GM18868 (cell line): ENCODE results near the gene EXOSC1.
"Not testable (repeated sequence)": the region's sequence is repeated elsewhere in the genome, so short reads cannot be mapped to it uniquely, and the experiment has no call there.

Source experiments
- ATAC-seq: cut with Tn5 transposase; IDR thresholded peaks from one replicate; pipeline ENCODE4 v1.9.1; 2021; ENCODE audit warnings: mild to moderate bottlenecking, moderate library complexity; ENCODE audit not compliant: unreplicated experiment

Gene EXOSC1, protein sequence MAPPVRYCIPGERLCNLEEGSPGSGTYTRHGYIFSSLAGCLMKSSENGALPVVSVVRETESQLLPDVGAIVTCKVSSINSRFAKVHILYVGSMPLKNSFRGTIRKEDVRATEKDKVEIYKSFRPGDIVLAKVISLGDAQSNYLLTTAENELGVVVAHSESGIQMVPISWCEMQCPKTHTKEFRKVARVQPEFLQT

DNA sequence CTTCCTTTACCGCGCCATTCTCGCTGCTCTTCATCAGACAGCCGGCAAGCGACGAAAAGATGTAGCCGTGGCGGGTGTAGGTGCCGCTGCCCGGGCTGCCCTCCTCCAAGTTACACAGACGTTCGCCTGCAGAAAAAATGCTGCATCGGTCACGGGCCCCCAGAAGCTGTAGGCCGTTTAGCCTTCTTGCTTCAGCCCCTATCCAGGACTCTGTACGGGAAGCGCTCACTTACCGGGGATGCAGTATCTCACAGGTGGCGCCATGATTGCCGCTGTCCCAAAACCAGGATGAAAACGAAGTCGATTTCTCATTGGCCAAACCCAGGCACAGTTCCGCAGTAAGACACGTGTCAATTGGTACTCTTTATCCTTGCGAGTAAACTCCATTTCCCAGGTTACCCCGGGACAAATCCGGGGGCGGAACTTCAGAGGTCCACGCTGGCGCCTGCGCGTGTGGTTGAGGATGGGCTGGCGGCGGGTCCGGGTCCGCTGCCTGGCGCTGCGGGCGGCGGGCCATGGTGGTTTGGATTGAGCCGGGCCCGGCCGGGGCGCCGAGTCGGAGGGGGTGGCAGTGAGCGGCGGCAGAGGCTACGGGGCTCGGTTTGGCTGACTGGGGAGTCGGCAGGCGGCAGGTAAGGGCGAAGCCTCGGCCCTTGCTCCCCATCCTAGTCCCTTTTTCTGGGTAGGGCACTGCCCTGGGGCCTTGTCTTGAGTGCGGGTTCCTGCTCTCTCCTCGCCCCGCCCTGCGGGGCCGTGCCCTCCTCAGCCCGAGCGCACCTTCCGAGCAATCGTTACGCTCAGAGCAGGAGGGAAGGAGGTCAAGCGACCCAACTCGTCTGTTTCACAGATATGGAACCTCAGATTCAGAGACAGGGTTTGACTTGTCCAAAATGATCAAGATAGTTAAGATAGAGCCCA, at the start of gene EXOSC1, which contains the start of gene ZDHHC16:
TSS of gene EXOSC1 (minus strand) at position 285 of the 918 bp plus-strand sequence. CDS start at position 264, 21 bp downstream.
TSS of gene ZDHHC16 (plus strand) at position 454 of the 918 bp plus-strand sequence. CDS start 5,501 bp downstream, outside the sequence.
- peak; percentile 94 for ATAC-seq

DNA sequence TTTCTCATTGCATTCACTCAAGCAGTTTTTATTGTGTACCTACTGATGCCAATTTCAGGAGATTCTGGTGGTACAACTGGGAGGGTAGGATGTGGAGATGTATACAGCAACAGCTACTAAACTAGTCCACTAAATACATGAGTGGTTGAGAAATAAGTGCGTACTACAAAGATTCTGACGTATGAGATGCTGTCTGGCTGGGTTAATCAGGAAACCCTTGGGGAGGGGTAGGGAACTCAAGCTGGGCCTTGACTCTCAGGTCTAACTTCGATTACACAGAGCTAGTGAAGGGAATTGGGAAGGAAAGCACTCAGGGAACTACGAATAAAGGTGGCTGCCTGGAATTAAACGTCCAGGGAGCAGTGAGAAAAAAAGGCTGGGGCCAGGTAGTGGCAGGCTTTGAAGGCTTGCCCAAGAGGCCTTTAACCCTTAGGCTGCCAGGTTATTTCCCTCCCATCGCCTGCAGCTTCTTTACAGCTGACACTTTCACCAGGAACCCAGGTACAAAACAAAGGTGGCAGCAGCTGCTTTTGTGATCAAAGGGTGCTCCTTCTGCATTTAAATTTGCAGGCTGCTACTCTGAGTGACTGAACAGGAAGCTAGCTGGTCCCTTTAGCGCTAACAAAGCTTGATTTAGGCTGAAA, 49.2 kb upstream of the EXOSC1 start:
- ATAC-seq: no peak

DNA sequence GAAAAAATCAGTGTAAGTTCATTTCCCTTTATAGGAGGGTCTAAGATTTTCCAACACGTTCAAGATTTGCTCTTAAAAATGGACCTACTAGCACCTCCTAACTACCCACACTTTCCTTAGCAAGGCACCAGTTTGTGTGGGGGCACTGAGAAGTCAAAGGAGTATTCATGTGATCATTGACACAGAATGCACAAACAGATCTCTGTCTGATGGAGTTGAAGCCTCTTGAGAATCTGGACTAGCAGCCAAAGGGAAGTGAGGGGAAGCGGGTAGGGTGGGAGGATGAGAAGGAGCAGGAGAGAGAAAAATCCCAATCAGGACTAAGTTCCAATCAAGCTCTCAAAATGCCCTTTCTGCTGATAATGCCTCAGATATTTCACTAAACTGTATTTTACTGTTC, 48.3 kb upstream of the EXOSC1 start:
- no peak for ATAC-seq

DNA sequence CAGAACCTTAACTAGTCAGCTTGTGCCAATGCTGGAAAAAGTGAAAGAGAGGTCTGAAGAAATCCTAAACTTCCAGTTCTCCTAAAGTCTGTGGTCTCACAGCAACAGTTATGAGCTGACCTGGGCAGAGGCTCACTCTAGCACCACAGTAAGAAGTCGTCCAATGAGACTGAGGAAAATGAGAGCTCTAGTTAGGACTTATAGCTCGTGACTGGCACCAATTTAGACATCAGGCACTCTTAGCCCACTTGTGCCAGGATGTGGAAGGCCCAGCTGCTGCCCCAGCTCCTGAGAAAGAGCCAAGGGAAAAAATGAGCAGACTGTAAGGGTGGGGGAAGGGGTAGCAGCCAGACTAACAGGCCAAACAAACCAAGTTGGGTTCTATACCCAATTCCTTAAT, 44.8 kb upstream of the EXOSC1 start:
- ATAC-seq: no peak

DNA sequence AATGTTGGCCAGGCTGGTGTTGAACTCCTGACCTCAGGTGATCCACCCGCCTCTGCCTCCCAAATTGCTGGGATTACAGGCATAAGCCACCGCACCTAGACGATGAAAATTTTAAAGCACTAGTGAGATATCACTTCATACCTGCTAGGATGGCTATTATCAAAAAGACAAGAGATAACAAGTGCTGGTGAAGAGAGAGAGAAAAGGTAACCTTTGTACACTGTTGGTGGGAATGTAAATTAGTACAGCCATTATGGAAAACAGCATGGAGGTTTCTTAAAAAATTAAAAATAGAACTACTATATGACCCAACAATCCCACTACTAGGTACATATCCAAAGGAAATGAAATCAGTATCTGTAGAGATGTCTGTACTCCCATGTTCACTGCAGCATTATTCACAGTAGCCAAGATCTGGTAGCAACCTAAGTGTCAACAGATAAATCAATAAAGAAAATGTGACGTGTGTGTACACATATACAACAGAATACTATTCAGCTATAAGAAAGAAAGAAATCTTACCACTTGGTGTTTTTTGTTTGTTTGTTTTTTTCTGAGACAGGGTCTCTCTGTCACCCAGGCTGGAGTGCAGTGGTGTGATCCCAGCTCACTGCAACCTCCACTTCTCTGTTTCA, 40.0 kb upstream of the EXOSC1 start:
- ATAC-seq: no peak

DNA sequence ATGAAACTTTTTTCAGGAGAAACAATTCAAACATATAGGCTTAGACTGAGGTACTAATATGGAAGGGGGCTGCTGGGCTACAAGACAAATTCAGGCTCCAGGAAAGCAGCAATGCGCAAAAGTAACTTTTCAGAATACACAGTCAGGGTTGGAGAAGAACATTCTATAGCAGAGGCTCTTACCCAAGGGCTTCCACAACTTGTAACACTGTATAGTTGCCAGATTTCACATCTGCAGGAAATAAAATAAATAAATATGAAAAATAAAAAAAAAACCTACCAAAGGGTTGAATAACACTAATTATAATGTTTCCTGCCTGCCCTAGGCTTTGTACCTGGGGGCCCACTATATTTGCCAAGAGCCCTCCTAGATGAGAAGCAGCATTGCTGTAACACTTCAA, 38.1 kb upstream of the EXOSC1 start:
- no peak for ATAC-seq

DNA sequence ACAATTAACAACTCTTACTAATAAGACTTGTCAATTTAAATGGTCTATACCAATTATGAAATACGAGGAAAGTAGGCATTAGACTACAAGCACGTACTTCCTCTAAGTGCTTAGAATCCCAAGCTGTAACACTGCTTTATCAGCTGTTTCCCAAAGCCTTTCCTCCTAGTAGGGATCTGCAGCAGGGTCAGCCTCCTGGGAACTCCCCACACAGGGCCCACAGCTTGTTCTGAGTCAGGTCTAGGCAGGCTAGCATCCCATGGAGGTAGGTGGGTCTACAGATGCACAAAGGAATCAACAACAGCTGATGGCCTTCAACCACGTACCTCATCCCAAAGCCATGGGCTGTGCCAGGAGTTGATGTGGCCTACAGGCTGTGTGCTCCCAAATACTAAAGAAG, 37.7 kb upstream of the EXOSC1 start:
- ATAC-seq: no peak

DNA sequence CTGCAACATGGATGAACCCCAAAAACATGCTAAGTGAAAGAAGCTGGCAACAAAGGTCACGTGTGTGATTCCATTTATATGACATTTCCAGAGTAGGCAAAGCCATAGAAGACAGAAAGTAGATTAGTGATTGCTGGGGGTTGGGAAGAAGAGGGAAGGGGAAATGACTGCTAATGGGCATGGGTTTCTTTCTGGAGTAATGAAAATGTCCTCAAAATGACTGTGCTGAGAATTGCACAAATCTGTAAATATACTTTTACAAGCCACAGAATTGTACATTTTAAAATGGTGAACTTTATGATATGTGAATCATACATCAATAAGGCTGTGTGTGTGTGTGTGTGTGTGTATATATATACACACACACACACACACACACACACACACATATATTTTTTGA, 36.6 kb upstream of the EXOSC1 start:
- ATAC-seq: no peak

DNA sequence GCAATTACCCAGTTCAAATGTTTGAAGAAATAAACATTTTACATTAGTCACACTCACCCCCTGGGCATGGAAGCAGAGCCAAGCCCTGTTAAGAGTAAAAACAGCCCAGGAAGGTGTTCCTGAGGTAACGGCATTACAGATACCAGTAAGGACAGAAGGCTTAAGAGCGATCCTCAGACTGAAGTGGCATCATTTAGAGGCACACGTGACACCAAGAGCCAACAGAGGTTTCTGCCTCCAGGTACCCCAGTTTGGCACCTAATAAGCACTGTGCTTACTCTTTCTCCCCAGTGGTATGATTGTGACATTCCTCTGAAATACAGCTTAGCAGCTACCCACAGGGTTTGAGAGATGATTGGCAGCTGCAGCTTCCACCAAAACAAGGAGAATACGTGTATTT, 35.3 kb upstream of the EXOSC1 start:
- ATAC-seq: no peak

DNA sequence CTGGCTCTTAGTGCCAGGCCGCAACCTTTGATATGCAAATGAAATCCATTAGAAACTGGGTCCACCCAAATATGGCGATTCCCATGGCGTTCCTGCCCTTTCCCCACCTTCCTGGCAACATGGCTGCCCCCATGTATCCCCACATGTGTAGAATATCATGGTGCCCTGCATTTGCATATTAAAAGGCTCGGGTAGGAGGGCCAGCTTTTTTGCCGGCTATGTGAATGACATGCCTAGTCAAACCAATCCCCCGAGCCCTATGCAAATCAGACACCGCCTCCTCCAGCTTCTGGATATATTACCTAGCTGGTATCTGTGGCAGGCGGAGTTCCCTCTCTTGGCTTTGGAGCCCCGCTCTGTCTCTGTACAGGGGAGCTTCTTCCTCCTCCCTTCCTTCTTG, 34.1 kb upstream of the EXOSC1 start:
- ATAC-seq: no peak

DNA sequence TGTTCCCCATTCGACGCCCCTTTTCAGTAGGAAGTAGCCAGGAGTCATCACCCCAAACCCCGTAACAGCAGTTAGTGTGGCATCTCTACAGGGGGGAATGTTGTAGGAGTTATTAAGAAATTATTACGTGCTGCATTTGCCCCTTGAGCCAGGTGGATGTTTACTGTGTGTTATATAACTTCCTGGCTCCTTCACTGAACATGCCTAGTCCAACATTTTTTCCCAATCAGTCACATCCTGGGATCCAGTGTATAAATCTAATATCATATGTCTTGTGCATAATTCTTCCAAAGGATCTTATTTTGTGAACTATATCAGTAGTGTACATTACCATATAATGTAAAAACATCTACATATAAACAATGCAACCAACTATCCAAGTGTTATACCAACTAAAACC, 33.6 kb upstream of the EXOSC1 start:
- ATAC-seq: not testable (repeated sequence)

DNA sequence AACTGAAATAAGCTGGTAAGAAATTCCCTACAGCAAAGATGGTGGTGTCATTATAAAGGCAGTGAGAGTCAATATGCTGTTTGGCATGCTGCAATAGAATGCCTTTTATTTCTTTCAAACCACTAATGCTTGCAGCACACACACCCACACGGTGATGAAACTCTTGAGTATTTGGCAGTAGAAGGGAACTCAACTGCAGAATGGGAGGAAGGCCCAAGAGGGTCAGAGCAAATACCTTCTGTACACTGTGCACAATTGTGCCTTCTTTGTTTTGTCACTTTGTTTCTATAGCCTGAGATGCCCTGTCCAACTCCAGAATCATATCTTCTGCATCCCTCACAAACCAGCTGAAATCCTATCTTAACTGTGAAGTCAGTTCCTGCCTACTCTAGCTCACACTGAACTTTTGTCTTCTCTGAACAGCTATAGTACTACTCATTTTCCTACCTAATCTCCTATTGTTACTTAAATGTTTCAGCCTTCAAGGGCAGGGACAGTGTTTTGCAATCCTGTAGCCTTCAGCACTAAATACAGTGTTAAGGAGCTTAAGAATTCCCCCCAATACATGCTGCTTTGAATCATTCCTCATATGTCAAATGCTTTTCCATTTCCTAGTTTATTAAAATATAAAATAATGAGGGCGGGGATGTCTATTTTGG, 30.3 kb upstream of the EXOSC1 start:
- no peak for ATAC-seq

DNA sequence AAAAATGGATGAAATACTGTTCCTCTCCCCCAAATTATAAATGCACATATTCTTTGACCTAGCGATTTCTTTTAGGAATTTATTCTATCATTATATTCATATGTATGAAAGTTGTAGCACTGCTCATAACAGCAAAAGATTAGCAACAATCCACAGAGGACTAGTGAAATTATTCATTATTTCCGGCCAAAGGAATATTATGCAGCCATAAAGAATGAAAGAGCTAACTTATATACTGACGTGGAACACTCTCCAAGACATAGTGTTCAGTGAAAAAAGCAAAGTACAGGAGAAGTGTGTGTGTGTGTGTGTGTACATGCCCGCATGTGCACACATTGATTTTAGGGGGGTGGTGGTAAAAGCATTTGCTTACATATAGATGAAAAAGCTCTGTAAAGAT, 29.1 kb upstream of the EXOSC1 start:
- no peak for ATAC-seq

DNA sequence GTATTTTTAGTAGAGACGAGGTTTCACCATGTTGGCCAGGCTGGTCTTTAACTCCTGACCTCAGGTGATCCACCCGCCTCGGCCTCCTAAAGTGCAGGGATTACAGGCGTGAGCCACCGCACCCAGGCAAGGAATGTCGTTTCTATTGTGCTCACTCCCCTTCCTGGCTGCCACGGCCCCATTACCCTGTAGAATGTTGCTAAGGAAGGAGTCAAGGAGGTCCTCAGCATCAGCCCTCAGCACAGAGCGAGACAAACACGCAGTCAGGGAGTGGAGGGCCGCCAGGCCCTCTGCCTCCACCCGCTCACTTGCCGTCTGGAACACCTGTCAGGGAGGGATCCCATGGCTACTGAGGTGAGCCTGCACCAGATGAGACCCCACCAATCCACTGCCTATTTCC, 23.0 kb upstream of the EXOSC1 start:
- ATAC-seq: not testable (repeated sequence)

DNA sequence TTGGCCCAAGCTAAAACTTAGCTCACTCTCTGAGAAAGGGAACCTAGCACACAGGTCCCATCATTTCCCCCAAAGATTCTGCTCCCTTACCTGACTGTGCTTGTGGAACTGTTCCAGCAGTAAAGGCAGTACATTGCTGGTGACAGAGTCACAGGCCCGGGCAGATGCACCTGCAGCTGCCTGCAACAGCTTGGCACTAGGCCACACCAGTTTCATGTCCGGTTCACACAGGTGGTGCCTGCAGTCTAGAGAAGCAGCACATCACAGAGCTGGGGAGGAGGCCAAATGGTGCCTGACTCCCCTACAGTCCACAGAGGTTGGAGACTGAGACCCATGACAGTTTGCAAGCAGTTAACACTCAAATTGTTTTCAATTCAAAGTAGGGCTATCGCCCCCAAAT, 22.4 kb upstream of the EXOSC1 start:
- no peak for ATAC-seq

DNA sequence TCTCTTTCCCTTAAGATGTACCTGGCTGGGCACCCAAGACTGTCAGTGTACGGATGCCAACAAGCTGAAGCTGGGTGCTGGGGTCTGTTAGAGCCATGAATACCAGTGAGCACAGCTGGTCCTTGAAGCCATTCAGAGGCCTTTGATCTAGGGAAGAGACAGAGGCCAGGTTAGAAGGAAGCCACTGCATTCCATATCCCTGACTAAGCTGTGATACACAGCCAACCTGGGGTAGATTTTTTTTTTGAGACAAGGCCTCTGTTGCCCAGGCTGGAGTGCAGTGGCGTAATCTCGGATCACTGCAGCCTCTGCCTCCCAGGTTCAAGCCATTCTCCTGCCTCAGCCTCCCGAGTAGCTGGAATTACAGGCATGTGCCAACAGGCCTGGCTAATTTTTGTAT, 20.9 kb upstream of the EXOSC1 start:
- no peak for ATAC-seq

DNA sequence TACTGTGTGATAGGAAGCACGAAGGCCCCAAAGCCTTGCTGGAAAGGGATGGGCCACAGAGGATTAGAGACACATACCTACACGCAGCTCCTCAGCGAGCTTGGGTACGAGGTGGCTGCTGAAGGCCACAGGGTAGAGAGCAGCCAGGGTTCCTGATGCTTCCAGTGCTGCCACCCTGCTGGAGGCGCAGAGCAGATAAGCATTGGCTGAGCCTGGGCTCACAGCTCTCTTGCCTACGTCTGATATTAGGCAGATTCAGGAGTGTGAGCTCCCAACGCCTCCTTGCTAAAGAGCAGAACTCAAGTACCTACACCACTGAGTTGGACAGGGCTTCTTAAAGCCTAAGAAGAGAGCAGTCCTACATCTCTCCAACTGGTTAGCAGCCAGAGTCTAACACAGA, 20.2 kb upstream of the EXOSC1 start:
- ATAC-seq: no peak

DNA sequence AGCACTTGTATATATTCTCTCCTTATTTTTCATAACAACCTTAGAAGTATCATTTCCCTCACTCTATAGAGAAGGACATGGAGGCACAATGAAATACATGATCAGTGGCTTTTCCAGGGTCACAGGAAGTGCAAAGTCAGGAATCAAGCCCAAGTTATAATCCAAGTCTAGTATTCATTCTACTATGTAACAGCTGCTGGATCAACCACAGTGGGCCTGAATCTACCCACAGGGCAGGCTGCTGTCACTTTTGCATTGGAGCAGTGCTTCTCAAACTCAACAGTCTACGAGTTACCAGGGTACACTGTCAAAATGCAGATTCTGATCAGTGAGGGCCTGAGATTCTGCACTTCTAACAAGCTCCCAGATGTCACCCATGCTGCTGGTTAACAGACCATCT, 18.4 kb upstream of the EXOSC1 start:
- ATAC-seq: no peak

DNA sequence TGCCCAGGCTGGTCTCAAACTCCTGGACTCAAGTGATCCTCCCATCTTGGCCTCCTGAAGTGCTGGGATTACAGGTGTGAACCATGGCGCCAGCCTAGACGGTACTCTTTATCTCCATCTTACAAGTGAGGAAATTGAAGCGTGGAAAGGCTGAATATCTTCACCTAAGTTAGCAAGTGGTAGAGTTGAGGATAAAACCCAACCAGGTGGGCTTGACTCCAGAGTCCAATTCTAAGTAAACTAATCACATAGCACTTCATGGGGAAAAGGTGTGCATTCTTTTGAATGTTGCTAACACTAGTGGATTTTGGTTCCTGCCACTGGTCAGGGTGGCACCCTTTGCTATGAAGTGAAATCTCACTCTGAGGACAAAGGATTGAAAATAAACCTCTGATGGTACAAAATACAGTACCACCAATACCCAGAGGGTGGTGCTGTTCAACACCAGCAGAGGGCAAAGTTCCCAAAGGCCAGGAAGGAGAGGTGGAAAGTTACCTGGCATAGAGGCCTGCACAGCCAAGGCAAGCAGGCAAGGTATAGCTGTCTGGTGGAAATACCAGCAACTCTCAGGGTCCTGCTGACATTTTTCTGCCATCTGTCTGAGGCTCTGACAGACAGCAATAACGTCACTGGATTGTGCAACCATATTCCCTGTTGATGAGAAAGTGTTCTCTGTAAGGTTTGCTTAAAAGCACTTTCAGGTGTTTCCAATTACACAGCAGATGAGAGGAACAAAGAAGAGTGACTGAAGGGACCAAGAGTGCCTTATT, 17.7 kb upstream of the EXOSC1 start:
- no peak for ATAC-seq

DNA sequence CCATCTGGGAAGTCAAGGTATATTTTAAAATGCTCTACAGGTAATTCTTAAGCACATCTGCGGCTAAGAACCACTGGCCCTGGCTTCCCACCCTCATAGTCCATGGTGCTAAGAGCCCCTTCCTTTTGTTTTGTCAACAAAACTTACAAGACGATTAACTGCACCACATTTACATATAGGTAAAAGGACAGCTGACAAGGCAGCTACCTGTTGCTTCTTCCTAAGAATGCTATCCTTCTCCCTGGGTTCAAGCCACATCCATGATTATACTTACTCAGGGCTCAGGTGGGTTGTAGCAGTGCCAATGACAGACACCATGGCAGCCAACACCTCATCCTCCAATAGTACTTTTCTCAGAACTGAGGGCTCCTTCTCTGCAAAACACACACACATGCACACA, 16.5 kb upstream of the EXOSC1 start:
- ATAC-seq: no peak
